Measurements from ENCODE around the gene SLC29A3.
A peak's percentile ranks its signal among the peaks of the same experiment; 100 is the strongest.

Gene SLC29A3

DNA sequence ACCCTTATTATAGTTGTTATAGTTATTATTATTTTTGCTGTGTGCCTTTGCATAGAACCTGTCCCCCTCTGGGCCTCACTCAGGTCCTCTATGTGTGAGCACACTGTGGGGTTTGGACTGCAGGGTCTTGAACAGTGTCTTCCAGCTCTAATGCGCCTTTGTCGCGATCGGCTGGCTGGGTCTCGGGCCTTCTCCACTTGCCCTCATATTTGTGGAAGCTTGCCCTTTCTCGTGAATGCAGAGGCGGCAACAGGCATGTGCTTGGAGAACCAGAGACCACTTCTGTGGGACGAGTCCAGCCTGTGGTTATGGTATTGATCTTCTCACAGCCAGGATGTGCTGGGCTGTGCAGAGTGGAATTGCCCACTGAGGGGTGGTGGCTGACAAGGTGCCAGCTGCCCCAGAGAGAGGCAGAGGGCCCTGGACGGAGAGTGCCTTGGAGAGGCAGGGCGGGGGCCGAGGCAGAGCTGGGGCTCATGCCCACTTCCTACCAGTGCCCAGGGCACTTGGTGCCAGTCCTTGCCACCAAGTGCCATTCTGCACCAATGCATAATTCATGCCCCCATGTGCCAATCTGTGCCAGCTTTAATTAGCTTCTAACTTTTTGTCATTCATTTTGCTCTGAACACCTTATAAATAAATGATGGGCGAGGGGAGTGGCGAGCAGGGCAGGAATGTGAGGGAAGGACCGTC is 70.9 kb downstream of the SLC29A3 start:
- no peak overlapping the region for H3K23ac ChIP-seq (ENCODE audit: low read length)
- no peak overlapping the region for H3K4me3 ChIP-seq (ENCODE audit: low read length)
- H2BK120ac ChIP-seq (ENCODE audit: low read depth, low read length), result no peak overlapping the region
- no peaks in the 10 kb centered on the region for H3K79me1 ChIP-seq (ENCODE audit: low read length)
- H3K56ac ChIP-seq (ENCODE audit: low read length), result no peak overlapping the region
- no peak overlapping the region for H3K27ac ChIP-seq (ENCODE audit: low read depth, low read length)
- H2BK15ac ChIP-seq (replicated peaks; ENCODE audit: low read depth), result no peak overlapping the region
- no peak for DNase-seq
- no peak overlapping the region for H2AK5ac ChIP-seq (ENCODE audit: low read length)
- WGBS (ENCODE audit: extremely low coverage, insufficient coverage, low lambda C conversion rate), result no CpG with 5 or more reads among the region's 14 CpGs
- no peak overlapping the region for H3K9ac ChIP-seq (ENCODE audit: low read length)
- no peaks in the 10 kb centered on the region for H3K79me2 ChIP-seq (ENCODE audit: control insufficient read depth, insufficient read depth, low read length)
- no peaks in the 10 kb centered on the region for H3K4me1 ChIP-seq (ENCODE audit: control insufficient read depth, low read depth, low read length)
- no peak overlapping the region for H4K5ac ChIP-seq (ENCODE audit: low read length)
- no peak overlapping the region for H3K18ac ChIP-seq (ENCODE audit: low read length)
- H3K4ac ChIP-seq (ENCODE audit: low read depth, low read length), result no peak overlapping the region
- no peak overlapping the region for H2BK5ac ChIP-seq (ENCODE audit: low read length)
- no peak overlapping the region for H3K4me2 ChIP-seq (ENCODE audit: low read length)
- no peaks in the 10 kb centered on the region for H3K27me3 ChIP-seq (ENCODE audit: insufficient read depth, low read length, poor library complexity)
- no peaks in the 10 kb centered on the region for H3K36me3 ChIP-seq (ENCODE audit: control insufficient read depth, insufficient read depth, low read length)
- H4K8ac ChIP-seq (ENCODE audit: low read depth, low read length), result no peak overlapping the region

DNA sequence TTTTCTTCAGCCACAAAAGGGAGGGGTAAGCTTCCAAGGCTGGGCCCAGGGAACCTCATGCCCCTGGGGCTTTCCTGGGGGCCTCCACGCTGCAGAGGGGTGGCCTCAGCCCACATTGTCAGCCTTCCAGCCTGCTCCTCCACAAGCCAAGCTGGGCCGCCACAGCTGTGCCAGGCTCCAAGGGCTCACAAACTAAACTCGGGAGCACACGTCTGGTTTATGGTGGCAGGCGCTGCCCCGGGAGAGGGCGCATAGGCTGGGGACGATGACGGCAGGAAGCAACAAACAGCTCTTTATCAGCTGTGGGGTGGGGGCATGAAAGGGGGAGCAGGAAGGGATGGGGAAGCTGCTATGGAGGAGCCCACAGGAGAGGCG is 71.4 kb downstream of the SLC29A3 start:
- Histone ChIP-seq H3K27ac (ENCODE audit: low read depth, low read length) (no peak overlapping the region), H3K79me2 (ENCODE audit: control insufficient read depth, insufficient read depth, low read length) (no peaks in the 10 kb centered on the region), H2BK120ac (ENCODE audit: low read depth, low read length) (no peak overlapping the region), H2BK5ac (ENCODE audit: low read length) (no peak overlapping the region), H3K27me3 (ENCODE audit: insufficient read depth, low read length, poor library complexity) (no peaks in the 10 kb centered on the region), H4K8ac (ENCODE audit: low read depth, low read length) (no peak overlapping the region), H3K56ac (ENCODE audit: low read length) (no peak overlapping the region), H3K9ac (ENCODE audit: low read length) (no peak overlapping the region), H3K4me2 (ENCODE audit: low read length) (no peak overlapping the region), H4K5ac (ENCODE audit: low read length) (no peak overlapping the region), H3K4ac (ENCODE audit: low read depth, low read length) (no peak overlapping the region), H3K79me1 (ENCODE audit: low read length) (no peaks in the 10 kb centered on the region), H3K23ac (ENCODE audit: low read length) (no peak overlapping the region), H2BK15ac (replicated peaks; ENCODE audit: low read depth) (no peak overlapping the region), H3K4me1 (ENCODE audit: control insufficient read depth, low read depth, low read length) (no peaks in the 10 kb centered on the region), H3K36me3 (ENCODE audit: control insufficient read depth, insufficient read depth, low read length) (no peaks in the 10 kb centered on the region), H3K4me3 (ENCODE audit: low read length) (no peak overlapping the region), H3K18ac (ENCODE audit: low read length) (no peak overlapping the region), H2AK5ac (ENCODE audit: low read length) (no peak overlapping the region)
- no CpG with 5 or more reads among the region's 10 CpGs for WGBS (ENCODE audit: extremely low coverage, insufficient coverage, low lambda C conversion rate)
- no peak for DNase-seq

DNA sequence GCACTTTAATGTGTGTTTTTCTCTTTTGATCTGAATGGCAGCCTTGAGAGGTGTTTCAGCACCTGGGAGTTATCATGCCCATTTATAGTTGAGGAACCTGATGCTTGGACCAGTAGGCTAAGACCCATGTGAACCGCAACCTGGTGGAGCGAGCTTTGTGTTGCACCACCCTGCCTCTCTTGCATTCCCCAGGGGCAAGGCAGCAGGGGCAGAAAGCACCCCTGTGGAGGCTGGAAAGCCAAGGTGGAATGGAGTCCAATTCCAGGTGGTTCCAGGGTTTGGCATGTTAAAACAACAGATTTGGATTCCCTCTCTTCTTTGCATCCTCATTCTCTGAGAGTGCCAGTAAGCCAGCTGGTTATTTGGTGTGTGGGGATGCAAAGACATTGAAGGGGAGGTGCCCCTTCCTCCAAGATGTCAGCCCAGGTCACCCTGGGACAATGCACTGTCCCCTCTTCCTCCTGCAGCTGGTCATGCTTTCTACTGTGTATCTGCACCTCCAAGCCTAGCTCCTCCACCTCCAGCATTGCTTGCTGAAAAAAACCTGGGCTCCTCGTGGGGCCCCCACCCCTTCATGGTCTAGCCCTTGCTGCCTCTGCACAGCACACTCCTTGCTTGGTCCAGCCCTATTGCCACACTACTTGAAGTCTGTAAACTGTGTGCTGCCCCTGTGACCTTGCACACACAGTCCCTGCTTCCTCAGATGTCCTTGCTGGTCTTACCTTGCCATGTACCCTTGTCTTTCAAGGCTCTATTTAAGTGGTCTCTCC is 72.0 kb downstream of the SLC29A3 start:
- Histone ChIP-seq H3K27ac (ENCODE audit: low read depth, low read length) (no peak overlapping the region), H4K8ac (ENCODE audit: low read depth, low read length) (no peak overlapping the region), H2BK15ac (replicated peaks; ENCODE audit: low read depth) (no peak overlapping the region), H3K79me2 (ENCODE audit: control insufficient read depth, insufficient read depth, low read length) (no peaks in the 10 kb centered on the region), H3K27me3 (ENCODE audit: insufficient read depth, low read length, poor library complexity) (no peaks in the 10 kb centered on the region), H2AK5ac (ENCODE audit: low read length) (no peak overlapping the region), H3K18ac (ENCODE audit: low read length) (no peak overlapping the region), H3K56ac (ENCODE audit: low read length) (peak overlapping the region; percentile 18), H3K9ac (ENCODE audit: low read length) (no peak overlapping the region), H3K4me2 (ENCODE audit: low read length) (no peak overlapping the region), H3K79me1 (ENCODE audit: low read length) (no peaks in the 10 kb centered on the region), H3K36me3 (ENCODE audit: control insufficient read depth, insufficient read depth, low read length) (no peaks in the 10 kb centered on the region), H4K5ac (ENCODE audit: low read length) (no peak overlapping the region), H3K4ac (ENCODE audit: low read depth, low read length) (no peak overlapping the region), H3K4me3 (ENCODE audit: low read length) (no peak overlapping the region), H2BK5ac (ENCODE audit: low read length) (no peak overlapping the region), H3K4me1 (ENCODE audit: control insufficient read depth, low read depth, low read length) (peaks cover 2% of the 10 kb centered on the region), H3K23ac (ENCODE audit: low read length) (no peak overlapping the region), H2BK120ac (ENCODE audit: low read depth, low read length) (no peak overlapping the region)
- DNase-seq, result no peak
- no CpG with 5 or more reads among the region's 3 CpGs for WGBS (ENCODE audit: extremely low coverage, insufficient coverage, low lambda C conversion rate)

DNA sequence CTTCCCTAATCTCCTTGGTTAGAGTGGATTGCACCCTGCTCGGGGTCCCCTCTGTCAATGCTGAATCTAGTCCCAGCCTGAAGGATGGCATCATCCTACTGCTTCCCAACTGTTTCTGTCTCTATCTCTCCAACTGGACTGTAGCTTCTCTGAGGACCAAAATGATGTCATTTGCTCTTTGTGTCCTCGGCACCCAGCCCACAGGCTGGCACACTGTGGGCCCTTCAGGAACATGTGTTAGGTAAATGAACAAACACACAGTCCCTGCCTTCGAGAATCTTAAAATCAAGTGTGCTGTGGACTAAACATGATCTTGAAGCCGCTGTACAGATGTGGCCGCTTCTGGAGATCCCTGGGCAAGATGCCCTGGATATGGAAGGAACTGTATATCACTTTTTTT is 72.6 kb downstream of the SLC29A3 start:
- no peaks in the 10 kb centered on the region for H3K79me1 ChIP-seq (ENCODE audit: low read length)
- no peak overlapping the region for H3K56ac ChIP-seq (ENCODE audit: low read length)
- no peak overlapping the region for H2BK15ac ChIP-seq (replicated peaks; ENCODE audit: low read depth)
- H3K18ac ChIP-seq (ENCODE audit: low read length), result no peak overlapping the region
- H3K23ac ChIP-seq (ENCODE audit: low read length), result no peak overlapping the region
- no peak overlapping the region for H2BK120ac ChIP-seq (ENCODE audit: low read depth, low read length)
- no peaks in the 10 kb centered on the region for H3K79me2 ChIP-seq (ENCODE audit: control insufficient read depth, insufficient read depth, low read length)
- no peak overlapping the region for H3K4ac ChIP-seq (ENCODE audit: low read depth, low read length)
- H2AK5ac ChIP-seq (ENCODE audit: low read length), result no peak overlapping the region
- no peak overlapping the region for H3K4me2 ChIP-seq (ENCODE audit: low read length)
- H4K8ac ChIP-seq (ENCODE audit: low read depth, low read length), result no peak overlapping the region
- H3K27ac ChIP-seq (ENCODE audit: low read depth, low read length), result no peak overlapping the region
- no peaks in the 10 kb centered on the region for H3K36me3 ChIP-seq (ENCODE audit: control insufficient read depth, insufficient read depth, low read length)
- H3K9ac ChIP-seq (ENCODE audit: low read length), result no peak overlapping the region
- H2BK5ac ChIP-seq (ENCODE audit: low read length), result no peak overlapping the region
- WGBS (ENCODE audit: extremely low coverage, insufficient coverage, low lambda C conversion rate), result no CpG with 5 or more reads among the region's 5 CpGs
- H4K5ac ChIP-seq (ENCODE audit: low read length), result no peak overlapping the region
- no peak for DNase-seq
- no peak overlapping the region for H3K4me3 ChIP-seq (ENCODE audit: low read length)
- H3K4me1 ChIP-seq (ENCODE audit: control insufficient read depth, low read depth, low read length), result peaks cover 2% of the 10 kb centered on the region
- no peaks in the 10 kb centered on the region for H3K27me3 ChIP-seq (ENCODE audit: insufficient read depth, low read length, poor library complexity)

GRCh38 chr10:71392292-71392691 is 73.2 kb downstream of the SLC29A3 start:
- H3K18ac ChIP-seq (ENCODE audit: low read length), result no peak overlapping the region
- no peak overlapping the region for H3K23ac ChIP-seq (ENCODE audit: low read length)
- no peak overlapping the region for H4K8ac ChIP-seq (ENCODE audit: low read depth, low read length)
- H4K5ac ChIP-seq (ENCODE audit: low read length), result no peak overlapping the region
- H2BK120ac ChIP-seq (ENCODE audit: low read depth, low read length), result no peak overlapping the region
- H3K79me2 ChIP-seq (ENCODE audit: control insufficient read depth, insufficient read depth, low read length), result no peaks in the 10 kb centered on the region
- H3K4me1 ChIP-seq (ENCODE audit: control insufficient read depth, low read depth, low read length), result peaks cover 2% of the 10 kb centered on the region
- no peak overlapping the region for H3K4me2 ChIP-seq (ENCODE audit: low read length)
- no peaks in the 10 kb centered on the region for H3K36me3 ChIP-seq (ENCODE audit: control insufficient read depth, insufficient read depth, low read length)
- H3K79me1 ChIP-seq (ENCODE audit: low read length), result no peaks in the 10 kb centered on the region
- H2BK5ac ChIP-seq (ENCODE audit: low read length), result no peak overlapping the region
- no peak overlapping the region for H3K27ac ChIP-seq (ENCODE audit: low read depth, low read length)
- H2AK5ac ChIP-seq (ENCODE audit: low read length), result no peak overlapping the region
- H3K4ac ChIP-seq (ENCODE audit: low read depth, low read length), result no peak overlapping the region
- H3K56ac ChIP-seq (ENCODE audit: low read length), result no peak overlapping the region
- no CpG with 5 or more reads among the region's 1 CpG for WGBS (ENCODE audit: extremely low coverage, insufficient coverage, low lambda C conversion rate)
- H2BK15ac ChIP-seq (replicated peaks; ENCODE audit: low read depth), result no peak overlapping the region
- no peak overlapping the region for H3K4me3 ChIP-seq (ENCODE audit: low read length)
- no peak for DNase-seq
- H3K27me3 ChIP-seq (ENCODE audit: insufficient read depth, low read length, poor library complexity), result peaks cover under 1% of the 10 kb centered on the region
- H3K9ac ChIP-seq (ENCODE audit: low read length), result no peak overlapping the region

Measured in mesendoderm (in vitro differentiated cells).